HG03354 (cell line): ENCODE measurements around the gene CCNJ.
"Not testable (repeated sequence)": the region's sequence is repeated elsewhere in the genome, so short reads cannot be mapped to it uniquely, and the experiment has no call there.

Source experiments
- ATAC-seq: cut with Tn5 transposase; IDR thresholded peaks from one replicate; pipeline ENCODE4 v1.9.1; 2021; ENCODE audit warnings: mild to moderate bottlenecking; ENCODE audit not compliant: unreplicated experiment, poor library complexity, severe bottlenecking

Gene CCNJ, protein sequence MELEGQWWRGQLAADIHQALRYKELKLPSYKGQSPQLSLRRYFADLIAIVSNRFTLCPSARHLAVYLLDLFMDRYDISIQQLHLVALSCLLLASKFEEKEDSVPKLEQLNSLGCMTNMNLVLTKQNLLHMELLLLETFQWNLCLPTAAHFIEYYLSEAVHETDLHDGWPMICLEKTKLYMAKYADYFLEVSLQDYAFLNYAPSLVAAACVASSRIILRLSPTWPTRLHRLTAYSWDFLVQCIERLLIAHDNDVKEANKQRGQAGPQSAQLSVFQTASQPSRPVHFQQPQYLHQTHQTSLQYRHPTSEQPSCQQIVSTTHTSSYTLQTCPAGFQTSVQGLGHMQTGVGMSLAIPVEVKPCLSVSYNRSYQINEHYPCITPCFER

DNA sequence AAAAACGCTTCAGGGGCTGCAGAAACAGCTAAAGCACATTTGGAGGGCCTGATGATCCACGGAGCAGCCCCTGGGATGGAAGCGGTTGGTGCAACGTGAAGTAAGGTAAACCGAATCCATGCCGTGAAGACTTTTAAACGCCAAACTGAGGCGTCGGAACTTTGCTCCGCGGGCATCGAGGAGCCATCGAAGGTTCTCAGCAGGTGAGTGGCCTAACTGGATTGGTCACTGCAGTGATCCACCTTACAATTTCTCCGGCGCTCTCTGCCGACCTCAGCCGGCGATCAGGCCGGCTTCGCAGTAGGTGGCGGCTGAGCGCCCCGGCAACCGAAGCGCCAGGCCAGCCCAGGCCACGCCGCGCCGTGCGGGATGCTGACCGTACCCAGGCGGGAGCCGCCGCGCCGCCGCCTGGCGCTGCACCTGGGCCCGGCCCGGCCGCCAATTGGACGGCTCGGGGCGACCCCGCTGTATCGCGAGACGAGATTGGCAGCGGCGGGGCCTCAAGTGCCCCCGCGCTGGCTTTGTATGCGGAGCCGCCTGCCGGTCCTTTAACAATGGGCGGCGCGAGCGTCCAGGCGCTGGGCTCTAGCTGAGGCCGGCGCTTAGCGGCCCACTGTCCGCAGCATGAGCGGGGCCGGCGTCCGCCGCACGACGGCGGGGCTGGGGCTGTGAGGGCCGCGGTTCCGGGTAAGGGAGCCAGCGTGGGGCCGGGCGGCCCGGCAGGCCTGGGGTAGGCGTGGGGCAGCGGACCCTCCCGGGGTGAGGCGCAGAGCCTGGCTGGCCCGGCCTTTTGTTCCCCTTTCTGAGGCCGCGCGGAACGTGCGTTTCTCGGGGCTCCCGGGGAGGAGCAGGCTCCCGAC is at the start of gene CCNJ:
TSS of gene CCNJ (plus strand) at position 551 of the 860 bp plus-strand sequence. CDS start 811 bp downstream, outside the sequence.
- ATAC-seq = peak; percentile 89

DNA sequence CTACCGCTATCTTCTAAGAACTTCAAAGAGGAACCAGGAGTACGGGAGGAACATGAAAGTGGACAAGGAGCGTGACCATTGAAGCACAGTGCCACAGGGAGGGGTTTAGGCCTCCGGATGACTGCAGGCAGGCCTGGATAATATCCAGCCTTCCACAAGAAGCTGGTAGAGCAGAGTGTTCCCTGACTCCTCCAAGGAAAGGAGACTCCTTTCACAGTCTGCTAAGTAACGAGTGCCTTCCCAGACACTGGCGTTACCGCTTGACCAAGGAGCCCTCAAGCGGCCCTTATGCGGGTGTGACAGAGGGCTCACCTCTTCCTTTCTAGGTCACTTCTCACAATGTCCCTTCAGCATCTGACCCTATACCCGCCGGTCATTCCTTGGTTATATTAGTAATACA is 49.0 kb upstream of the CCNJ start:
- ATAC-seq = not testable (repeated sequence)

DNA sequence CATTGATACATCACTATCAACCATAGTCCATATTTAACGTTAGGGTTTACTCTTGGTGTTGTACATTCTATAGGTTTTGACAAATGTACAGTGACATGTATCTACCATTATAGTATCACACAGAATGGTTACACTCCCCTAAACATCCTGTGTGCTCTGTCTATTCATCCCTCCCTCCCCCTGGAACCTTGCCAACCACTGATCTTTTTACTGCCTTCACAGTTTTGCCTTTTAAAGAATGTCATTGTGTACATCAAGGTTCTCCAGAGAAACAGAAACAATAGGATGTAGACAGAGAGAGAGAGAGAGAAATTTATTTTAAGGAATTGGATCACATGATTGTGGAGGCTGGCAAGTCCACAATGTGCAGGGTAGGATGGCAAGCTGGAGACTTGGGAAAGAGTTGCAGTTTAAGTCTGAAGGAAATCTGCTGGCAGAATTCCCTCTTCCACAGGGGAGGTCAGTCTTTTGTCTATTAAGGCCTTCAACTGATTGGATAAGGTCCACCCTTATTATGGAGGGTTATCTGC is 45.1 kb upstream of the CCNJ start:
- no peak for ATAC-seq

DNA sequence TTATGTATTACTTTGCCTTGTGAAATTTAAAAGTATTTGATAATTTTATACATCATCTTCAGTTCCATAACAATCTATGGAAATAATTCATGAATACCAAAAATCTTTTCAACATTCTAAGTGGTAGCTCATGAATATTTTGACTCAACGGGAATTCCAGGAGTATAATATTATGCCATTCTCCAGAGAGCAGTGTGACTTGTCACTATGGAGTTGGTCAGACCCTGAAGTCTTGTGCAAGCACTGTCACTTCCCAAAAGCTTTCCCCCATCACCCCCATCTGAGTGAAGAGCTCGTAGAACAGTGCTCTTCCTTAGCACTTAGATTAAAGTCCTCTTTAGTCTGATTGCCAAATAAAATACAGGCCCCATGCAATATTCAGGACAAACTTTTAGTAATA is 29.4 kb upstream of the CCNJ start:
- ATAC-seq = no peak

DNA sequence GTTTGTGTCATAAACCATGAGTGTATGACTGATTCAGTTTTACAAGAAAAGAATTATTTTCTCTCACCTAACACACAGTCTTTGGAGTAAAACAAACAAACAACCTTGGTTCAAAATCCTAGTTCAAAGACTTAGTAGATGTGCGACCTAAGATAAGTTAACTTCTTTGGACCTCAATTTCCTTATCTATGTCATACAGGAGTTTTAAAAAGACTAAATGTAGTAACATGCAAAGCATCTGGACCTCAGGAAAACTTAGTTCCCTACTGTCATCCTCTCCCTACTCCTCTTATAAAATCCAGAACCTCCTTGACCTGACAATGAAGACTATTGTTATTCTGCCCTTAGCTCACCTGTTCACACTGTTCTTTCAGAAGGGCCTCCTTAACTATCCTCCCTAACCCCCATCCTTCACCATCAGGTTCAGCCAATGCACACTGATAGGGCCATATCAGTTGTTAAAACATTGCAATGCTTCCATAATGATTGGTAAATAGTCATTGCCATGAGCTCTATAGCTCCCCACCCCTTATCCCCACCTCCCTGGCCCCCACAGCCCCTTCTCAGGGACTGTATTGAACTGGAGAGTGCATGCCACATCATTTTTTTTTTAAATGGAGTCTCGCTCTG is 28.8 kb upstream of the CCNJ start:
- no peak for ATAC-seq

DNA sequence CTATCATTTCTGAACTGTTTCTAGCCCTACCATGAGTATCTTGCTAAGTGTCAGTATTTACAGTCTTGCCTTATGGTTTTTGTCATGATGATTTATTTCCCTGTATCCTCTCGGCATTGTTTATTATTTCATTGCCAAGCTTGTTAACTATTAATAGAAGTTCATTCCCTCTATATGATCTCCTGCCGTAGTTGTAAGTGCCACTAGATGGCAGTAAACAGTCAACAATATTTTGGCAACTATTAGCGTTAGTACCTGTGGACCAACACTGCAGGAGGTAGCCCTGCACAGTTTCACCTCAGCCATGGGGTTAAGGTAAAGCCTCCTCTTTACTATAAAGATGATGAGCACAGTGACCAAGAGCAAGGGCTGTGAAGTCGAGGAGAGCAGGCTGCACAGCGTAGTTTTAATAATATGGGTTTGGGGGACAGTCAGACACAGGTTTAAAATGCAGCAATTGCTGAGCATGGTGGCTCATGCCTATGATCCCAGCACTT is 26.1 kb upstream of the CCNJ start:
- ATAC-seq = peak; percentile 79

DNA sequence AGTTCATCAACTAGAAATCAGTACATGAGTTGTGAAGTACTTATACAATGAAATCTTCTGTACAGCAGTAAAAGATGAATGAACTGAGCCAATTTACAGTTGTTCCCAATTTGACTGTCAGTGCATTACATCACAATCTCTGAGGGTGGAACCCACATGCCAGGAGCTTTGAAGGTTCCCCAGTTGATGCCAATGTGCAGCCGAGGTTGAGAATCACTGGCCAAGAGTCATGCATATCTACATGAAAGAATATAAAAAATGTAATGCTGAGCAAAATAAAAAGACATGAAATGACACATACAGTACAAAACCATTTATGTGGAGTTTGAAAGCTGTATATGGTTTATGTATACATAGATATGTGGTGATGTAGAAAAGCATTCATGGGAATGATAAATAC is 22.1 kb upstream of the CCNJ start:
- ATAC-seq = no peak

DNA sequence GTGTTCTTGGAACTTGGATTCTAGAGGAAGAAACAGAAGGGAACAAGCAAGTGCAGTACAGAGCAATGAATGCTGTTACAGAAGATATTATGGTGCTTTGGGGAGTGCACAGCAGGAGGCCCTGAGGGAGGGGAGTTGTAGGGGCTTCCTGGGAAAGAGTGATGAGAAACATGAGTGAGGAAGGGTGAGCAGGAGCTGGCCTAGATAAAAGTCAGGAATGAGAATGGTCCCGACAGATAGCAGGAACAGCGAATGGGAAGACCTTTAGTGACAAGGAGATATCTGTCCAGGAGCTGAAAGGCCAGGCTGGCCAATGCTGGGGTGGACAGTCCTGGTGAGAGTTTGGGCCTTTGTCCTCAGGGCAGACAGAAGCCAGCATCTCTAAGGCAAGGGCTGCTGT is 20.6 kb upstream of the CCNJ start:
- no peak for ATAC-seq

DNA sequence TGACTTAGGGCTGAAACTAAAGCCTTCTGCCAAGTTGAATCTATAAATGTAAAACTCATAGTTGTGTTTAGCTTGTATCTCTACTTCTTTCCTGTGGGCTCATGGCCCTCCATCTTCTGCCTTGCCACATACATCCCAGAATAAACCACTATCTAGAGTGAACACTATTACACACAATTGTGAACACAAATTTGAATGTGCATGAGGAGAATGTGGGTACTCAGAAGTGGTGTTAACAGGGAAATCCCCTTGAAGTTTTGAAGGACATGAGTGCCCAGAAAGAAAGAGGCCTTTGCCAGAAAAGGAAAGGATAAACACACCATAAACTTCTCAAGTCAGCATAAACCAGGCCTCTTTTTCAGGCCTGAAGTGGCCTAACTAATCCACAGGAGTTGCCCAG is 20.2 kb upstream of the CCNJ start:
- no peak for ATAC-seq

DNA sequence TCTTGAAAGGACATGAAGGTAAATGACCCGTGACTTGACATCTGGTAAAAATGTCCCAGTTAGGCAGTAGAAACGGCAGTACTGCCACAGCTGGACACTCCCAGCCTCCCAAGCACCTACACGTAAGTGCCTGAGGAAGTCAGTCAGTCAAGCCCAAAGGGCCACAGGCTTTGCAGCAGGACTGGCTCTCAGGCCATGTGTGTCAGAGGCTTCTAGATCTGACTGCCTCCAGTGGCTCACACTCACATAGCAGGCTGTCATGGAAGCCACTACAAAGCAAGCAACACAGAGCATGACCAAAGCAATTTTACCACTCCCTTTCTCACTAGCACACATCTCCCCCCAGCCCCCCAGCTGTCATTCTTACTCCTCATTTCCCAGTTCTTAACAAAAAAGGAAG is 17.8 kb upstream of the CCNJ start:
- ATAC-seq = peak; percentile 70

DNA sequence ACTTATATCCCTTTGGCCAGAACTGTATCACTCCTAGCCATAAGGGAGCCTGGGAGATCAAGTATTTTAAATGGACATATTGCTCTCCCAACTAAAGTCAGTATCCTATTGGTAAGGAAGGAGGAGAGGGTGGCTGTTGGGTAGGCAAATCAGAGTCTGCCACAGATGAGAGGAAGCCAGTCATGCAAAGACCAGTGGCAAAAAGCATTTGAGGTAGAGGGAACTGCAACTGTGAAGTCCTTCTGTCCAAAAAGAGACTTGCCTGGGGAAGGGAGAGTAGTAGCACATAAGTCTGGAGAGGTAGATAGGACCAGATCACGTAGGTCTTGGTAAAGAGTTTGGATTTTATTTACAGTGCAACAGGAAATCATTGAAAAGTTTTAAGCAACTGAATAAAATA is 8.8 kb upstream of the CCNJ start:
- no peak for ATAC-seq

DNA sequence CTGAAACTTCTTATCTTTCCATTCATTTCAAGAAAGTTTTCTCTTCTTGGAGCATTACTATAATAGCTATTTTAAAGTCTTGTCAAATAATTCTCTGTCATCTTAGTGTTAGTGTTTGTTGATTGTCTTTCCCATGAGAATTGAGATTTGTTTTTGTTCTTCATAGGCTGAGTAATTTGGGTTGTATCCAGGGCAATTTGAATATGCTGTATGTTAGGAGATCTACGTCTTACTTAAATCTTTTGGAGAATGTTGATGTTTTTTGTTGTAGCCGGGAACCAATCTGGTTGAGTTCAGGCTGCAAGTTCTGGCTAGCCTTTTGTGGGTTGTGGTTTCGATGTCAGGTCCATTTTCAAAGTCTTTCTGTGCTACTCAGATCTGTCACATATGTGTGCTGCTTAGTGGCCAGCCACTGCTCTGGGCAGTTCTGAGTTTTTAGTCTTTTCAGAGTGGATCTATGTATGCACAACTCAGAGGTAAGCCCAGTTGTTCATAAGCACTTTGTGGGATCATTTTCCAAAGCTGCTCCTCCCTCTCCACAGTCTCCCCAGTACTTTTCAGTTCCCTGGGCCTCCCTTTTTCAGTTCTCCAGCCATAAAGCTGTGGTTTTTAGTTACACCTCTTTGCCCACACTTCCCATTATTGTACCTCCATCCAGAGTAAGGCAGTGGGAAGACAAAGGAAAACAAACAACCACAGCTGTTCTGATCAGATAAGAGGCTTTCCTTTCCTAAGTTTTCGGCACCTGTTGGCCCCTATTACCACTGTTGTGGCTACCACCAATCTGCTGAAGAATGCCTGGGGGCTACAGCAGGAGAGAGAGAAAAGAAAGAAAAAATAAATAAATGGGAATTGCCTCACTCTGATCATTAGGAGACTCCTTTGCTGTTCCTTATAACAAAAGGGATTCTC is 4.7 kb upstream of the CCNJ start:
- no peak for ATAC-seq

DNA sequence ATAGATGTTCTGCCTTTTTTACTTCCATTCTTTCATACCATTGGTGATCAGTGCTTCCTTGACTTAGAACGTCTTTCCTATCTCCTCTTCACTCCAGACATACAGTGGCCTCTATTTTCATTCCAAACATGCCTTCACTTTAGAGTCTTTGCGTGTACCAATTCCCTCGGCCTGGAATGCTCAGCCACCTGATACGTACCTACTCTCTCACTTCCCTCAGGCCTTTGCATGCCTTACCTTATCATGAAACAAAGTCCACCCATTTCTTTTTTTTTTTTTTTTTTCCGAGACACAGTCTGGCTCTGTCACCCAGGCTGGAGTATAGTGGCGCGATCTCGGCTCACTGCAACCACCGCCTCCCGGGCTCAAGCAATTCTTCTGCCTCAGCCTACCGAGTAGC is 2.2 kb upstream of the CCNJ start:
- ATAC-seq = no peak

DNA sequence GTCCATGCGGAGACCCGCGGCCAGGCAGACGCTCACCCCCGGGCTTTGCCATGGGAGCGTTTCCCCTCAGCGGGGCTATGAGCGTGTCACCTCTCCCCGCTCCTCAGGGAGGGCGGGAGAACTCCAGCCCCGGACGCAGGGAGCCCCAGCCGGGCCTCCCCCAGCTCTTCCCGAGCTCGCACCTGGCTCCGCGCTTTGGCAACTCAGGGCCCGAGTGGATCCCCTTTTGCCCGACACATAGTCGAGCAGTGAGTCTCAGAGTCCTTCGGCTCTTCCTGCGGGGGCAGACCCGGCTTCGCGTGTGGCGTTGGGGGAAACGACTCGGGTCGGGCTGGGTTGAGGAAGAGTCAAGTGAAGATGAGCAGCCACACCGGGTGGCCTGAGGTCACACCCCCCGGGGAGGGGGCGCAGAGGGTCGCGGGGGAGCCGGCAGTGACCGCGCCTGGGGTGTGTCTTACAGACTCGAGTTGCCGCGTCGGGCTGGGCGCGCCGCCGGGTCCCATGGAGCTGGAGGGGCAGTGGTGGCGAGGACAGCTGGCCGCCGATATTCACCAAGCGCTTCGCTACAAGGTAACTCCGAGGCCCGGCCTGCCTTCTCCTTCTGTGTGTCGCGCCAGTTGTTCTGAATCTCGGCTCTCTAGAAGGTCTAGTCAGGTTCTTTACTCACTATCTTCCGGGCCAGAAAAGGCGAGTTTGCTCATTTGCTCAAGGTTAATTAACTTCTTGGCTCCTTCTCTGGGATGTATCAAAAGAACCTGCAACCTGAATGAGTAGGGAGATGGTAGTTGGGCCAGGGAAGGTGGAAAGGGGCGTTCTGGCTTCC is 721 bp downstream of the CCNJ start:
- ATAC-seq = peak; percentile 56

DNA sequence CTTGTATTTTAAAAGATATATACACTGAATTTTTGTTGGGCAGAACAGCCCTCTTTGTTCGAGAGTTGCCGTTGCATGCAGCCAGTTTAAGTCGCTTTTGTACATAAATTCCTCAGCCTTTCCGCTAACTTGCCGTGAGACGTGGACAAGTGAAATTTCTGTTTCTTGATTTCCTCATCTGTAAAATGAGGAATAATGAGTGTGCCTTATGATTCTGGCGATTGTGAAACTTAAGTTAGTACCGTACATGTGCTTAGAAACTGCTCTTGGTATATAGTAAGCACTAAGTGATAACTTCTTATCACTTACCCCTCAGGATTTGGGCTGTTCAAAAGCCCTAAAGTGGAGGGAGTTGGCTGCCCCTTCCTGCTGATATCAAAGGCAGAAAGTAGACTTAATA is 1.4 kb downstream of the CCNJ start:
- ATAC-seq = no peak

DNA sequence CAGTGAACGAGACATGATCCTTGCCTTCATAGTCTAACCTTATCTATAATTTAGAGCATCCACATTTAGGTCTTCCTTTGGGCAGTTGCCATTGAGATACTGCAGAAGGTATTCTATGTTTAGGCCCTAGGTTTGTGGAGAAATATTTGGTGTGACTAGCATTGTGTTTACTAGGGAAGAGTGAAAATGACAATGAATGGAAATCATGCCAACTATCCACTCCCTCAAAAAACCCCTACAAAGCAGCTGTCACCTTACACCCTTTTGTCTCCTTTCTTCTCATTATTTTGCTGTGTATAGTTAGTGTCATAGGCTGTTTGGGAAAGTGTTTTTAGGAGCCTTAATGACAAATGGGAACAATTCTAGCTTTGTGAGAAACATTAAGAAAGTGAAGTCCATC is 3.2 kb downstream of the CCNJ start:
- ATAC-seq = no peak

DNA sequence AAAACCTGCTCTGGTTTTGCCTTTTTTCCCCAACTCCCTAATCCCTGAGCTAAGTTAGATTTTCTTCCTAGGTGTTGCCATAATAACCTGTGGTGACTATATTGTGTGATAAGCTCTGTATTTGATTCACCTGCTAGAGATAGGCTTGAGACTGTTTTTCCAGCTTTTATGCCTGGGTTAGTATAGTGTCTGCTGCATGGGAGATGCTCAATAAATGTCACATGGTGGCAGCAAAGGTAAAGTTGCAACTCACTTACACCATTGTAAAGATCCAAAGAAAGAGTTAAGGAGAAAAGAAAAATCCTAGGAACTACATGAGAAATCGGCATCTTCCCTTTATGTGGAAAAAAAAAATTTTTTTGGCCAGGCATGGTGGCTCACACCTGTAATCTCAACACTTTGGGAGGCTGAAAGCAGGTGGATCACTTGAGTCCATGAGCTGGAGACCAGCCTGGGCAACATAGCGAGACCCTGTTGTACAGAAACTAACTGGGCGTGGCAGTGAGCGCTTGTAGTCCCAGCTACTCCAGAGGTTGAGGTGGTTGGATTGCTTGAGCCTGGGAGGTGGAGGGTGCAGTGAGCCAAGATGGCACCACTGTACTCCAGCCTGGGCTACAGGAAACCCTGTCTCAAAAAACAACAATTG is 3.7 kb downstream of the CCNJ start:
- ATAC-seq = no peak

DNA sequence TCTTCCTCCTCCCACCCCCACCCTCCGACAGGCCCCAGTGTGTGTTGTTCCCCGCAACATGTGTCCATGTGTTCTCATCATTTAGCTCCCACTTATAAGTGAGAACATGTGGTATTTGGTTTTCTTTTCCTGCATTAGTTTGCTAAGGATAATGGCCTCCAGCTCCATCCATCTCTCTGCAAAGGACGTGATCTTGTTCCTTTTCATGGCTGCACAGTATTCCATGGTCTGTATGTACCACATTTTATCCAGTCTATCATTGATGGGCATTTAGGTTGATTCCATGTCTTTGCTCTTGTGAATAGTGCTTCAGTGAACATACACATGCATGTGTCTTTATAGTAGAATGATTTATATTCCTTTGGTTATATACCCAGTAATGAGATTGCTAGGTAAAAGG is 4.5 kb downstream of the CCNJ start:
- ATAC-seq = not testable (repeated sequence)
